Brain microvascular endothelial cell (primary cell): ENCODE data around the gene SMG5.
A peak's percentile ranks its signal among the peaks of the same experiment; 100 is the strongest.

Source experiments
- DNase-seq: peaks from one replicate; pipeline ENCODE4 v3.0.0-alpha.2; 2020
- H3K27ac ChIP-seq: fragments of 250-450 bp; sonication (Bioruptor Pico); 2 replicates; pipeline ENCODE4 v1.5.1; 2020; ENCODE audit warnings: mild to moderate bottlenecking, moderate library complexity
- H3K27me3 ChIP-seq: fragments of 250-450 bp; sonication (Bioruptor Pico); replicated peaks from 2 replicates; pipeline ENCODE4 v1.5.1; 2020; ENCODE audit warnings: mild to moderate bottlenecking
- H3K36me3 ChIP-seq: fragments of 250-450 bp; sonication (Bioruptor Pico); replicated peaks from 2 replicates; pipeline ENCODE4 v1.5.1; 2020; ENCODE audit warnings: mild to moderate bottlenecking
- H3K4me3 ChIP-seq: 2 replicates; pipeline ENCODE4 v1.5.1; 2011; ENCODE audit warnings: low read depth, mild to moderate bottlenecking, control low read depth, low read length, moderate library complexity
- CTCF ChIP-seq: IDR thresholded peaks from 2 replicates; pipeline ENCODE4 v1.5.1; 2011; ENCODE audit warnings: low read depth, mild to moderate bottlenecking, moderate library complexity, low read length, control low read depth, inconsistent platforms; ENCODE audit errors: missing control alignments
- in situ Hi-C: cut with HindIII; loops from 2 replicates; pipeline ENCODE4 v1.10.0; 2017; ENCODE audit warnings: low sequenced_read_pairs, low pct_ligation_motif_present

SMG5 gene

GRCh38 chr1:156262461-156263287, 20.0 kb downstream of the SMG5 start:
- in situ Hi-C loops: no loop called here
- H3K27me3 ChIP-seq: no peaks in the 10 kb centered on the region
- no peak overlapping the region for H3K4me3 ChIP-seq
- no peak for TF ChIP-seq CTCF
- H3K27ac ChIP-seq: no peak overlapping the region
- peaks cover 91% of the 10 kb centered on the region for H3K36me3 ChIP-seq
- peak; percentile 43 for DNase-seq

- DNase-seq: no peak
- in situ Hi-C loops: no loop called here
- H3K4me3 ChIP-seq: no peak overlapping the region
- H3K27me3 ChIP-seq: no peaks in the 10 kb centered on the region
- no peak overlapping the region for H3K27ac ChIP-seq
- no peak for TF ChIP-seq CTCF
- H3K36me3 ChIP-seq: peaks cover 82% of the 10 kb centered on the region
These were observed 21.7 kb downstream of the SMG5 start for GRCh38 chr1:156260896-156261295.

- no peaks in the 10 kb centered on the region for H3K27me3 ChIP-seq
- peaks cover 74% of the 10 kb centered on the region for H3K36me3 ChIP-seq
- no peak overlapping the region for H3K4me3 ChIP-seq
- in situ Hi-C loops: no loop called here
- H3K27ac ChIP-seq: no peak overlapping the region
- TF ChIP-seq CTCF: peak; percentile 44
- no peak for DNase-seq
These were observed 22.8 kb downstream of the SMG5 start for GRCh38 chr1:156259805-156260204.

GRCh38 chr1:156258859-156259258, 23.8 kb downstream of the SMG5 start:
- in situ Hi-C loops: no loop called here
- H3K27me3 ChIP-seq: no peaks in the 10 kb centered on the region
- H3K4me3 ChIP-seq: no peak overlapping the region
- TF ChIP-seq CTCF: no peak
- H3K27ac ChIP-seq: no peak overlapping the region
- peaks cover 73% of the 10 kb centered on the region for H3K36me3 ChIP-seq
- no peak for DNase-seq

GRCh38 chr1:156257711-156258110, 24.9 kb downstream of the SMG5 start:
- in situ Hi-C loops: no loop called here
- Histone ChIP-seq H3K27me3 (no peaks in the 10 kb centered on the region), H3K36me3 (peaks cover 74% of the 10 kb centered on the region), H3K4me3 (no peak overlapping the region), H3K27ac (no peak overlapping the region)
- no peak for TF ChIP-seq CTCF
- no peak for DNase-seq

- H3K27me3 ChIP-seq: no peaks in the 10 kb centered on the region
- TF ChIP-seq CTCF: no peak
- in situ Hi-C loops: no loop called here
- H3K36me3 ChIP-seq: peaks cover 77% of the 10 kb centered on the region
- no peak overlapping the region for H3K4me3 ChIP-seq
- no peak overlapping the region for H3K27ac ChIP-seq
- no peak for DNase-seq
These were observed 29.0 kb downstream of the SMG5 start for GRCh38 chr1:156253634-156254033.
